Duodenal mucosa (tissue), 2 donors: Measurements from ENCODE around the gene FCRL5.
"Not testable (repeated sequence)": the region's sequence is repeated elsewhere in the genome, so short reads cannot be mapped to it uniquely, and the experiment has no call there.

ENCODE experiments used
- H3K27ac ChIP-seq: one replicate; pipeline ENCODE4 v1.7.0; 2013; ENCODE audit warnings: low read depth, low read length
- H3K27me3 ChIP-seq, 2 donors: one replicate each; pipeline ENCODE4 v1.7.0; 2013; ENCODE audit warnings: low read length in 2 of 2, control low read depth in 1 of 2; ENCODE audit not compliant: insufficient read depth in 2 of 2, control insufficient read depth in 1 of 2
- H3K36me3 ChIP-seq, 2 donors: one replicate each; pipeline ENCODE4 v1.7.0; 2013; ENCODE audit warnings: low read length in 2 of 2, control low read depth in 1 of 2; ENCODE audit not compliant: insufficient read depth in 2 of 2, control insufficient read depth in 1 of 2
- H3K4me1 ChIP-seq, 2 donors: one replicate each; pipeline ENCODE4 v1.7.0; 2013; ENCODE audit warnings: low read length in 2 of 2, control low read depth in 1 of 2; ENCODE audit not compliant: insufficient read depth in 2 of 2, control insufficient read depth in 1 of 2
- H3K4me3 ChIP-seq, 2 donors: one replicate each; pipeline ENCODE4 v1.7.0; 2013; ENCODE audit warnings: low read length in 2 of 2, low read depth in 1 of 2
- H3K9ac ChIP-seq, 2 donors: one replicate each; pipeline ENCODE4 v1.7.0; 2013; ENCODE audit warnings: low read length in 2 of 2, low read depth in 1 of 2
- H3K9me3 ChIP-seq, 2 donors: one replicate each; pipeline ENCODE4 v1.7.0; 2013; ENCODE audit warnings: low read length in 2 of 2, control low read depth in 1 of 2; ENCODE audit not compliant: control insufficient read depth in 1 of 2

Gene FCRL5

DNA sequence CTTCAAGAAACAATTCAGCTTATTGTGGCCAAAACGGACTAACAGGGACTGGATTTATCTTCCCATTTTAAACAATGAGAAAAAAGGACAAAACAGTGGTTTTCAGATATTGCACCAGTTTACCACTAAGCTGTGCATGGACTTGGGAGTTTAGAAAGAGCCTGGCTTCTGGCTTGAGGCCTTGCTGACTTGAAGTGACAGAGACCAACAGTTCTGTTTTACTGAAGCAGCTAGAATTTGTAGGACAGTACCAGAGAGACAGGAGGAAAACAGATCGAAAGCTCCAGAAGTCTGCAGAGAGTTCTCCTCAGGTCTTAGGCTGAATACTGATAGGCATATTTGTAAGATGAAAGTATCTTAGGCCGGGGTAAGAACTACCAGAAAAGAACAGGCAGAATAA, 25.1 kb upstream of the FCRL5 start:
- Histone ChIP-seq H3K36me3 (no peaks in the 10 kb centered on the region), H3K27ac (no peak overlapping the region), H3K27me3 (peaks cover 0 to 4% of the 10 kb centered on the region in 2 donors), H3K9me3 (no peaks in the 10 kb centered on the region), H3K4me3 (no peak overlapping the region), H3K9ac (no peak overlapping the region), H3K4me1 (no peaks in the 10 kb centered on the region)

DNA sequence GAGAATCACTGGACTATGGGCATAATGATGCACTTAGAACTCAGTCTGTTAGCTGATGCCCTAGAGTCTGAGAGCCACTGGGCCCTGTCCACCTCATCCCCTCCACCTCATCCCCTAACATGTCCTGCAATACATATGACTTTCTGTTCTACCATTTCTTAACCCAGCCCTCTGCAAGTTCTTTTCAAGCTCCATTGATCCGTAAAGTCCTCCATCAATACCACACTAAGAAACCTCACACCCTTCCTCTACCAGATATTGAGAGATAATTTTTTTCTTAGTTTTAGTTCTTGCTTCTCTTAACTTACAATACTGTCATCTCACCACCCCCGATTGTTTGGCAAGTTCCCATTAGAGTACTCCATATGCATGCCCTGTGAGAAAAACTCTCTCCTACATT, 23.4 kb upstream of the FCRL5 start:
- H3K27ac ChIP-seq: no peak overlapping the region
- no peaks in the 10 kb centered on the region for H3K27me3 ChIP-seq

DNA sequence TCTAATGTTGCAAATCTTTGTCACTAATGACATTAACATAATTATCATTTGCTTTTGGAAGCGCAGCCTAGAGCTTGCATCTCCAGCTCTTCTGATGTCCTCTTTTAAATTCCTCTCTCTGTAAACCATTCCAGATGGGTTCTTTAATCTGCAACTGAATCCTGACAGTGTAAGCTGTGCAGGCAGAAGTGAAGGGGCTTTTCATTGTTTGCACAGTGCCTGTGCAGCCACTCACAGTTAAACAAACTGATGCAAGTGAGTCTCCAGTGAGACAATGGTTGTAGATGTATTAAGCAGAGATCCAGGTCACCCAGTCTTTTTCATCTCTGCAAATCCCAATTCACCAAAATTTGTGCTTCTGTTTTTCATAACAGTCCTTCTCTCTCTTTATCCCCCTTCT, 22.5 kb upstream of the FCRL5 start:
- Histone ChIP-seq H3K9me3 (no peaks in the 10 kb centered on the region), H3K27ac (no peak overlapping the region), H3K36me3 (no peaks in the 10 kb centered on the region), H3K4me1 (no peaks in the 10 kb centered on the region), H3K4me3 (no peak overlapping the region), H3K27me3 (no peaks in the 10 kb centered on the region), H3K9ac (no peak overlapping the region)

More for the DNA sequence above, 23.4 kb upstream of the FCRL5 start:
- Histone ChIP-seq H3K4me3 (no peak overlapping the region), H3K4me1 (no peaks in the 10 kb centered on the region), H3K9ac (no peak overlapping the region), H3K9me3 (no peaks in the 10 kb centered on the region), H3K36me3 (no peaks in the 10 kb centered on the region)

DNA sequence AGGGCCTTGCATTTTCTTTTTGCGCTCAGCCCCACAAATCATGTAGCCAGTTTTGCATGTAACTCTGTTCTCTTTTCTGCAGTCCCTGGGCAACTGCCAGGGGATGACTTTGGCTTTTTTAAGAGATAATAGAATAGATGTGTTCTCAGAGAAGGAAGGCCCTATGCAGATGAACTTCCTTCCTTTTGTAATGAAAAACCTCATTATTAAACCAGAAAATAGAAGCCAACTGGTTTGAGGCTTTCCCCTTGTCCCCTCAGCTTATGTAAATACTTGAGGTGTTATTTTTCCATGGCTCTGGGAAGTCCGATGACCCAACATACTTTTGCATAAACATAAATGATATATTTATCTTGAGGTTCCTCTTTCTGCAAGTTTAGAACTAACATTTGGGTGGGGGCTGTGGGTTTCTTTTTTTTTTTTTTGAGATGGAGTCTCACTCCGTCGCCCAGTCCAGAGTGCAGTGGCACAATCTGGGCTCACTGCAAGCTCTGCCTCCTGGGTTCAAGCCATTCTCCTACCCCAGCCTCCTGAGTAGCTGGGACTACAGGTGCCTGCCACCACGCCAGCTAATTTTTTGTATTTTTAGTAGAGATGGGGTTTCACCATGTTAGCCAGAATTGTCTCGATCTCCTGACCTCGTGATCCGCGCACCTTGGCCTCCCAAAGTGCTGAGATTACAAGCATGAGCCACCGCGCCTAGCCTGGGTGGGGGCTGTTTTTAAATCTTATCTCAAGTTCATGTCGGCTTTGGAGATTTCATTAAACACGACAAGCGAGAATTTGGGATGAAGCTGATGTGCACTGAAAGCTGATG, 14.4 kb upstream of the FCRL5 start:
- no peaks in the 10 kb centered on the region for H3K9me3 ChIP-seq
- H3K9ac ChIP-seq: no peak overlapping the region
- no peak overlapping the region for H3K27ac ChIP-seq
- no peaks in the 10 kb centered on the region for H3K4me1 ChIP-seq
- H3K27me3 ChIP-seq: no peaks in the 10 kb centered on the region
- no peaks in the 10 kb centered on the region for H3K36me3 ChIP-seq
- H3K4me3 ChIP-seq: no peak overlapping the region

DNA sequence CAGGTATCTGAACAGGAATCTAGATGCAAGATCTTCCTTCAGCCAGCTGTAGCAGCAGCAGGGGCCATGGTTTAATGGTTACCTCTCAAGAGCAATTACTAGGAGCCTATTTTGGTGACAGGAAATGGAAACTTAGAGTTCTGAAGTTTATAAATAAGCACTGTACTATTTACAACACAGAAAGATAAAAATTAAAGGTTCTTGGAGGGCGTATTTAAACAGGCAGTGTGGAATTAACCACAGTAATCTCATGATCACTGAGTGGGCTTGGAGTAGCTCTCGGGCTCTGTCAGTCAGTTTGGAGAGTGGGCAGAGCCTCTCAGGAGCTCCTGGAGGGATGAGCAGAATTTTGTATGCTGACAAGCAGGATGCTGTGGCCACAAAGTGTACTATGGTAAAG, 10.2 kb upstream of the FCRL5 start:
- Histone ChIP-seq H3K4me1 (no peaks in the 10 kb centered on the region), H3K36me3 (no peaks in the 10 kb centered on the region), H3K27me3 (no peaks in the 10 kb centered on the region), H3K4me3 (no peak overlapping the region), H3K9me3 (no peaks in the 10 kb centered on the region), H3K27ac (no peak overlapping the region), H3K9ac (no peak overlapping the region)

DNA sequence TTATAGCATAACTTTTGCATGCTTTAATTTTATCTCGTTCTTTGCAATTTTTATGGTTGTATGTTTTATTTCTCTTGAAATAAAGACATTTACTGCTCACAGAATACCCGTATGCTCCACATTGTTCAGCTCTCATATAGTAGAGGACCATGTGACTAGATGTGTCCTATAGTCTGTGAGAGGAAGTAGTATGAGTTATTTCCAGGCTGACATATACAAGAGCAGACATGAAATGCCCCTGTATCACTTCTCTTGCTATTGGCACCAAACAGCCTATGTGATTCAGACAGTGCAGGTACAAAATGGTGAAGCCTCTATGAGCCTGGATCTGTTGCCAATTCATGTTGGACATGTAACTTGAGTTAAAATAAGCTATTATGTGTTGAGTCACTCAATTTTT, 5.8 kb upstream of the FCRL5 start:
- no peaks in the 10 kb centered on the region for H3K4me1 ChIP-seq
- H3K27ac ChIP-seq: no peak overlapping the region
- H3K4me3 ChIP-seq: no peak overlapping the region
- H3K27me3 ChIP-seq: no peaks in the 10 kb centered on the region
- H3K9me3 ChIP-seq: no peaks in the 10 kb centered on the region
- no peaks in the 10 kb centered on the region for H3K36me3 ChIP-seq
- no peak overlapping the region for H3K9ac ChIP-seq

DNA sequence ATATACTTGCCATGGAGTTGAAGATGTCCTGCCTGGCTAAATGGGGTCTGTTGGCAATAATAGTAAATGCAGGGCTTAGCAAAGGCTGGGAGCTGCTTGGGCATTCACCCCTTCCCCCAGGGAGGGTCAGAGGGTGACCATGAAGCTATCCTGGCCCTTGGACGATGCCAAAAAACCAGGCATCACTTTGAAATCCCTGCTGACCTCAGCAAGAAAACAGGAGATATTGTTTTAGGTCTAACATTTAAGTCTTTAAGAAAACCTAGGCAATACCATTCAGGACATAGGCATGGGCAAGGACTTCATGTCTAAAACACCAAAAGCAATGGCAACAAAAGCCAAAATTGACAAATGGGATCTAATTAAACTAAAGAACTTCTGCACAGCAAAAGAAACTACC, 4.2 kb downstream of the FCRL5 start:
- H3K36me3 ChIP-seq, H3K27ac ChIP-seq, H3K4me1 ChIP-seq, H3K27me3 ChIP-seq, H3K4me3 ChIP-seq, H3K9ac ChIP-seq, H3K9me3 ChIP-seq: not testable (repeated sequence)

DNA sequence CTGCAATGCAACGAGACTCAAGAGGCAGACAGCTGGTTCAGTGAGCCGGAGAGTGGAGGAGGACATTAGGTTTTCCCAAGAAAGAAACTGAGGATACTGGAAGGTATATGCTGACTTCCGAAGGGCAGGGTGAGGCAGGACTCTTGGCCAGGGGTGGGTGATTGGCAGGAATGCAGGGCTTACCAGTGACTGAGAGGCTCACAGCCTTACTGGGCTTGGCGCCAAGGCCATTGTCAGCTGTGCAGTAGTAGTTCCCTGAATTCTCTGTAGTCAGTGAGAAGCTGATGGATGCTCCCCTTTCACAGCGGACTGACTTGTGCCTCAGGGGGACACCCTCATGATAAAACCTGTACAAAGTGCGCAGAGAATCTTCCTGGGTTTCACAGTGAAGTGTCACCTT, 9.6 kb downstream of the FCRL5 start:
- Histone ChIP-seq H3K27ac (no peak overlapping the region), H3K4me3 (no peak overlapping the region), H3K9ac (no peak overlapping the region), H3K27me3 (no peaks in the 10 kb centered on the region), H3K36me3 (no peaks in the 10 kb centered on the region), H3K9me3 (no peaks in the 10 kb centered on the region), H3K4me1 (no peaks in the 10 kb centered on the region)

DNA sequence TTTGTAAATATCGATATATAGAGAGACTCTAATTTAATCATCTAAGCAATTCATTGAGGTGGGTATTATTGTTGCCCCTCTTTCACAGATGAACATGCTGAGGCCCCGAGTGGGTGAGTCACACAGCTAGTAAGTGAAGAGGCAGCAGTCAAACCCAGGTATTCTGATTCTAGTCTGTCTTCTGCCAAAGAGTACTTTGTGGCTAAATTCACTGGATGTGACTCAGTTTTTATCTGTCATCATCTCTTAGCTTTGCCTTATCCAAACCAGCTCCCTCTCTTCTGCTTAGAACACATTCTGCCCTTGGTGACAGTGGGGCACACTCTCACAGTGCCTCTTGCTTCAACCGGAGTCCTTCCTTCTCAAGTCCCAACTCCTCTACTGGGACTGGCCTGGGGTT, 11.5 kb downstream of the FCRL5 start:
- H3K27me3 ChIP-seq: no peaks in the 10 kb centered on the region
- H3K36me3 ChIP-seq: no peaks in the 10 kb centered on the region
- no peak overlapping the region for H3K4me3 ChIP-seq
- H3K9me3 ChIP-seq: no peaks in the 10 kb centered on the region
- no peak overlapping the region for H3K9ac ChIP-seq
- H3K27ac ChIP-seq: no peak overlapping the region
- no peaks in the 10 kb centered on the region for H3K4me1 ChIP-seq

DNA sequence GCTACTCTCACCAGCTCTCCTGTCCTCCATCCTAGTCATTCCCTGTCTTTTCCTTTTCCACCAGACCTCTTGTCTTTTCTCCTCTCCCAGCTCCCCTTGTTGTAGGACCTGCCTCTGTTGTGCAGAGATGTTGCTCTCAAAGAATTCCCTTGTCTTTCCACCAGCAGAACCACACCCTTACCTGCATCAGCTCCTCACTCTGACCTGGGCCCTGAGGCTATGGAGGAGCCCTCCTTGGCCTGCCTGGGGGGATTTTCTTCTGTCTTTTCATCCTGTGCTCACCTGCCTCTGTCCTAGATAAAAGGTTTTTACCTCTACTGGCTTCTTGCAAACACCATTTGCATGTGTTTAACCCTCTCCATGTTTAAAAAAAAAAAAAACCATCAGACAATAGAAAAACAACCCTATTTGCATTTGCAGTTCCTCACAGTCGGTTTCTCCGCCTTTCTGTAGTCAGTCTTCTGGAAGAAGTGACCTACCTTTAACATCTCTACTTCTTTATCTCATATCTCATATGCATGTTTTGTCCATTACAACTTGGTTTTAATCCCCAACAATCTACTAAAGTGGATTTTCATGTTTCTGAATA, 12.1 kb downstream of the FCRL5 start:
- Histone ChIP-seq H3K36me3 (no peaks in the 10 kb centered on the region), H3K9ac (no peak overlapping the region), H3K4me3 (no peak overlapping the region), H3K4me1 (no peaks in the 10 kb centered on the region), H3K27ac (no peak overlapping the region), H3K9me3 (no peaks in the 10 kb centered on the region), H3K27me3 (no peaks in the 10 kb centered on the region)
